Central memory CD8-positive, alpha-beta T cell (primary cell): ENCODE data around the gene PCSK6.

Source experiments
- ATAC-seq: fragments of 150-1000 bp; cut with Tn5 transposase; replicated peaks from 2 replicates; pipeline ENCODE4 v1.10.0; 2022; ENCODE audit warnings: mild to moderate bottlenecking, moderate FRiP score, moderate number of reproducible peaks; ENCODE audit not compliant: poor library complexity, severe bottlenecking; ENCODE audit errors: extremely low read depth
- DNase-seq, 2 donors: peaks; one replicate each; pipeline ENCODE4 v3.0.0; 2021; ENCODE audit warnings: low spot score in 2 of 2
- H3K27ac Mint-ChIP-seq: one replicate; pipeline ENCODE4 v1.8.0; 2022; ENCODE audit warnings: low read depth, mild to moderate bottlenecking, moderate library complexity, mixed read lengths
- H3K27me3 Mint-ChIP-seq: one replicate; pipeline ENCODE4 v1.8.0; 2022; ENCODE audit warnings: mixed read lengths
- H3K36me3 Mint-ChIP-seq: one replicate; pipeline ENCODE4 v1.8.0; 2022; ENCODE audit warnings: mild to moderate bottlenecking, moderate library complexity, mixed read lengths; ENCODE audit not compliant: insufficient read depth
- H3K4me1 Mint-ChIP-seq: one replicate; pipeline ENCODE4 v1.8.0; 2022; ENCODE audit warnings: mixed read lengths
- H3K4me3 Mint-ChIP-seq: one replicate; pipeline ENCODE4 v1.8.0; 2022; ENCODE audit warnings: mild to moderate bottlenecking, moderate library complexity, mixed read lengths
- H3K9me3 Mint-ChIP-seq: one replicate; pipeline ENCODE4 v1.8.0; 2022; ENCODE audit warnings: mixed read lengths

Gene PCSK6

DNA sequence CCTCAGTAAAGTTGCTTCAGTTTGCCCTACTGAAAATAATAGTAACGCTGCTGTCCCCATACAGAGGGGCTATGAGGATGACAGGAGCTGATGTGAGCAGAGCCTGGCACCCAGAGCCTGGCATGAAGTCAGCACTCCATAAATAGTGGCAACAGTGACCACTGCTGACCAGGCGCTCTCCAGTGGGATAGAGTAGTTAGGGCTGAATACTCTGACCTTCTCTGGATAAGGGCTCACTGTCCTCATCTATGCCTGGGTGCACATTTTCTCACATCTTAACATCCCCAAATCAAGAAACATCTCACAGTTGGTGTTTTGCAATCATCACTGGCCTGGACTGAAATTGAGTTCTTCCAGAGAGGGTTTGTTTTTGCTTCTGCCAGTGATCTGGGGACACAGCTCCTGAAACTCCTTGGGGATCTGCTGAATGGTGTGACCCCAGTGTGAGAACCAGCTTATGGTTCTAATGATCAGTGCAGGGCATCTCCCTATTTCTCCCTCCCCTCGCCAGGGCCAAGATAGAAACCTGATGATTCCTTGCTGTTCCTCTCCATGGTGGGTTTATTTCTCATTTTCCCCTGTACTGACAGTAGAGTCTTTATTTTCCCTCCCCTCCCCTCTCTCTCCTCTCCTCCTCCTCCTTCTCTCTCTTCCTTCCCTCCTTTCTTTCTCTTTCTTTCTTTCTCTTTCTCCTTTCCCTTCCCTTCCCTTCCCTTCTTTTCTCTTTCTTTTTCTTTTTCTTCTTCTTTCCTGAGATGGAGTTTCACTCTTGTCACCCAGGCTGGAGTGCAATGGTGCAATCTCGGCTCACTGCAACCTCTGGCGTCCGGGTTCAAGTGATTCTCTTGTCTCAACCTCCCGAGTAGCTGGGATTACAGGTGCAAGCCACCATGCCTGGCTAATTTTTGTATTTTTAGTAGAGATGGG lies 3.5 kb upstream of the PCSK6 start:
- Mint-ChIP-seq H3K9me3 (no peaks in the 10 kb centered on the region), H3K4me3 (no peak overlapping the region), H3K36me3 (peaks cover 6% of the 10 kb centered on the region), H3K27ac (no peak overlapping the region), H3K27me3 (peaks cover 66% of the 10 kb centered on the region), H3K4me1 (peaks cover 21% of the 10 kb centered on the region)
- DNase-seq (no peak), ATAC-seq (no peak)

DNA sequence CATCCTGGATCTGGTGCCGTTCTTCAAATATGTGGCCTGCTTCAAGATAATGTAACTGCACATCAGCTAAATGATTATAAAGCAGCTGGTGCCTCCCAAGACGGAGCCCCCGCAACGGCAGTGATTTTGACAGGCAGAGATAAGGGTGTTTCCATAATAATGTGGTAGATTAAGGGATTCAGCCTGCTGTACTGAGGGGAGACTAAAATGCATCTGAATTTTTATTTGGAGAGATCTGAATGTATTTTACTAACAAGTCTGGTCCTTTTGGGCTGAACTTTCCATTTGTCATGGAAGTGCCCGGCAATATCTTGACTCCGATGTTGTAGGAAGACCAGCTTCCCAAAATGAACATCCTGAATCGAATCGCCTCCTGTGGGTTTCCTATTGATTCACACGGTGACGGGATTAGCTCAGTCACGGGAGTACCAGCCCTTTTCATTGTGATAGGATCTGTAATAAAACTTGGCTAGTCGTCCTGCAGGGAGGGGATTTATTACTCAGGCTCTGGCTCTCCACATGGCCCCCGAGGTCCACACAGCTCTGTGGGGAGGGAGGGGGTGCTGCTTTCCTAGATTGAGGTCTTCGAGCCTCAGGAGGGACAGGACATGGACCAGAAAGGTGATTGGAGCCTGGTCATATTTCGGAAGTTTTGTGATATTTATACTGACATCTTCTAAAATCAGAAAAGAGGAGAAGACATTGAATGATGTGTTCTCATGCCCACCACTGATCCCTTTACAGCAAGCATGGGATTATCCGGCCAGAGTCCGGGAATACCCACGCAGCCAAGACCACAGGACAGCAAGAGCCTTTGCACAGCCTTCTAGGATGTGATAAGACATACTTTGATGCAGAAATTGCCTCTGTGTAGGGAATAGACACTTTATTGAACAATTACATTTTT lies 2.5 kb upstream of the PCSK6 start:
- DNase-seq, result no peak
- Mint-ChIP-seq H3K36me3 (peaks cover 6% of the 10 kb centered on the region), H3K4me3 (no peak overlapping the region), H3K9me3 (no peaks in the 10 kb centered on the region), H3K4me1 (peaks cover 18% of the 10 kb centered on the region), H3K27me3 (peaks cover 66% of the 10 kb centered on the region), H3K27ac (no peak overlapping the region)
- ATAC-seq, result no peak

- peaks cover 66% of the 10 kb centered on the region for H3K27me3 Mint-ChIP-seq
- H3K36me3 Mint-ChIP-seq, result peaks cover 3% of the 10 kb centered on the region
- H3K27ac Mint-ChIP-seq, result no peak overlapping the region
- H3K9me3 Mint-ChIP-seq, result no peaks in the 10 kb centered on the region
- H3K4me1 Mint-ChIP-seq, result peaks cover 9% of the 10 kb centered on the region
- H3K4me3 Mint-ChIP-seq, result no peak overlapping the region
- DNase-seq (no peak), ATAC-seq (no peak)
Observed at GRCh38 chr15:101490922-101491733, 1.6 kb upstream of the PCSK6 start.

- no peak for DNase-seq
- no peak for ATAC-seq
- no peak overlapping the region for H3K4me3 Mint-ChIP-seq
- H3K36me3 Mint-ChIP-seq, result peaks cover 3% of the 10 kb centered on the region
- H3K27me3 Mint-ChIP-seq, result peaks cover 66% of the 10 kb centered on the region
- H3K4me1 Mint-ChIP-seq, result peaks cover 5% of the 10 kb centered on the region
- no peaks in the 10 kb centered on the region for H3K9me3 Mint-ChIP-seq
- H3K27ac Mint-ChIP-seq, result no peak overlapping the region
Observed at GRCh38 chr15:101490408-101490891, 943 bp upstream of the PCSK6 start.

DNA sequence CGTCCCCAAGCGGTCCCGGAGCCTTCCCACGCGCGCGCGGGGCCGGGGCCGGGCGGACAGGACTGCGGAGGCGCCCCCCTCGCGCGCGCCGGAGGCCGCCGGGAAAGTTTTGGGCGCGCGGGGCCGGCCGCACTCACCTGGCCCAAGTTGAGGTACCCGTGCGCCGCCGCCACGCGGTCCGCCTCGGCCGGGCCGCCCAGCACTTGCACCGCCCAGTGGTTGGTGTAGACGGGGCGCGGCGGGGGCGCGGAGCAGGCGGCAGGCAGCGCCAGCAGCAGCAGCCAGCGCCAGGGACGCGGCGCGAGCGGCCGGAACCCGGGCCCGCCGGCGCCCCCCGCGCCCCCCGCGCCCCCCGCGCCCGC lies 289 bp downstream of the PCSK6 start:
- no peaks in the 10 kb centered on the region for H3K9me3 Mint-ChIP-seq
- peaks cover 56% of the 10 kb centered on the region for H3K27me3 Mint-ChIP-seq
- DNase-seq, result no peak
- H3K36me3 Mint-ChIP-seq, result peaks cover 3% of the 10 kb centered on the region
- peaks cover 5% of the 10 kb centered on the region for H3K4me1 Mint-ChIP-seq
- H3K4me3 Mint-ChIP-seq, result no peak overlapping the region
- H3K27ac Mint-ChIP-seq, result no peak overlapping the region
- no peak for ATAC-seq

GRCh38 chr15:101488300-101489164 lies 975 bp downstream of the PCSK6 start:
- Mint-ChIP-seq H3K27ac (no peak overlapping the region), H3K27me3 (peaks cover 53% of the 10 kb centered on the region), H3K4me3 (no peak overlapping the region), H3K9me3 (no peaks in the 10 kb centered on the region), H3K4me1 (peaks cover 4% of the 10 kb centered on the region), H3K36me3 (peaks cover 3% of the 10 kb centered on the region)
- DNase-seq (no peak), ATAC-seq (no peak)

- Mint-ChIP-seq H3K27ac (no peak overlapping the region), H3K4me3 (no peak overlapping the region), H3K27me3 (peaks cover 45% of the 10 kb centered on the region), H3K36me3 (no peaks in the 10 kb centered on the region), H3K9me3 (no peaks in the 10 kb centered on the region), H3K4me1 (no peaks in the 10 kb centered on the region)
- DNase-seq (no peak), ATAC-seq (no peak)
Observed at GRCh38 chr15:101486696-101487459, 2.6 kb downstream of the PCSK6 start.

DNA sequence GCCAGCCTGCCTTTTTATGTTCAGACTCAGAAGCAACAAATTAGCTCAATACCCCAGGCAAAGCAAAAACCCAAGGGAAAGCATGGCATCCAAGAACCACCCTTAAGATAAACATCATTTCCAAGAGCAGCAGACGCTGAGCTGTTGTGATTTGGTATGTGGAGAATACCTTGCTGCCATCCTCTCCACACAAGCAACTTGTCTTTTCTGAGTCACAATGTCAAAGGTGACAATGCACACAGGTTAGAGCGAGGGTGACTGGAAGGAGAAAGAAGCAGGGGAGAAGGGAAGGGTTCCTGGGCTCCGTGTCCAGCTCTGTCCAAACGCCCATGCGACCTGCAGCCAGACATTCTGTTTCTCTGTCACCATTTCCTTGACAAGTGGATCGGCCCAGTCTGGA lies 6.0 kb downstream of the PCSK6 start:
- no peaks in the 10 kb centered on the region for H3K9me3 Mint-ChIP-seq
- H3K27me3 Mint-ChIP-seq, result peaks cover 42% of the 10 kb centered on the region
- no peak overlapping the region for H3K4me3 Mint-ChIP-seq
- H3K4me1 Mint-ChIP-seq, result no peaks in the 10 kb centered on the region
- ATAC-seq, result no peak
- H3K36me3 Mint-ChIP-seq, result no peaks in the 10 kb centered on the region
- no peak overlapping the region for H3K27ac Mint-ChIP-seq
- DNase-seq, result no peak

- Mint-ChIP-seq H3K27me3 (peaks cover 39% of the 10 kb centered on the region), H3K27ac (no peak overlapping the region), H3K4me1 (no peaks in the 10 kb centered on the region), H3K36me3 (no peaks in the 10 kb centered on the region), H3K4me3 (no peak overlapping the region), H3K9me3 (no peaks in the 10 kb centered on the region)
- no peak for DNase-seq
- no peak for ATAC-seq
Observed at GRCh38 chr15:101482526-101483371, 6.8 kb downstream of the PCSK6 start.

GRCh38 chr15:101481917-101482525 lies 7.5 kb downstream of the PCSK6 start:
- Mint-ChIP-seq H3K4me3 (no peak overlapping the region), H3K36me3 (no peaks in the 10 kb centered on the region), H3K27ac (no peak overlapping the region), H3K4me1 (no peaks in the 10 kb centered on the region), H3K9me3 (no peaks in the 10 kb centered on the region), H3K27me3 (peaks cover 32% of the 10 kb centered on the region)
- DNase-seq, result no peak
- ATAC-seq, result no peak
